Stimulated activated CD8-positive, alpha-beta memory T cell treated with anti-CD3 and anti-CD28 coated beads, Interleukin-12 subunit alpha, Interleukin-12 subunit beta, amount 100 ng/mL, for 24 hours (primary cell): ENCODE results near the gene BABAM1.
A peak's percentile ranks its signal among the peaks of the same experiment; 100 is the strongest.
"Not testable (repeated sequence)": the region's sequence is repeated elsewhere in the genome, so short reads cannot be mapped to it uniquely, and the experiment has no call there.

ENCODE experiments used
- DNase-seq: peaks from one replicate; pipeline ENCODE4 v3.0.0-alpha.2; 2020; ENCODE audit errors: extremely low read depth

Gene BABAM1

DNA sequence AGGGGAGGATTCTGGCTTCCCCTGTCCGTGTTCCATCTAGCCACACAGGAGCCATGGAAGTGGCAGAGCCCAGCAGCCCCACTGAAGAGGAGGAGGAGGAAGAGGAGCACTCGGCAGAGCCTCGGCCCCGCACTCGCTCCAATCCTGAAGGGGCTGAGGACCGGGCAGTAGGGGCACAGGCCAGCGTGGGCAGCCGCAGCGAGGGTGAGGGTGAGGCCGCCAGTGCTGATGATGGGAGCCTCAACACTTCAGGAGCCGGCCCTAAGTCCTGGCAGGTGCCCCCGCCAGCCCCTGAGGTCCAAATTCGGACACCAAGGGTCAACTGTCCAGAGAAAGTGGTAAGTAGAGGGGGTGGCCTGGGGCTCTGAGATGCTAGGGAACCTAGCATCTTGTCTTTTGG is 1.5 kb downstream of the BABAM1 start:
- DNase-seq: no peak

DNA sequence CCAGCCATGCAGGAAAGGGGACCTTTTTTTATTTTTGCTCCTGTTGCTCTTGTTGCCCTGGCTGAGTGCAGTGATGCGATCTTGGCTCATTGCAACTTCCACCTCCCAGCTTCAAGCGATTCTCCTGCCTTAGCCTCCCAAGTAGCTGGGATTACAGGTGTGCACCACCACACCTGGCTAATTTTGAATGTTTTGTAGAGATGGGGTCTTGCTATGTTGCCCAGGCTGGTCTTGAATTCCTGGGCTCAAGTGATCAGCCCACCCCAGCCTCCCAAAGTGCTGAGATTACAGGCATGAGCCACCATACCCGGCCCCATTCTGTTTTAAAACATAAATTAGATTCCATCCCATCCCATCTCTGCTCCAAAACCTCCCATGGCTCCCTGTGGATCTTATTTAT is 7.6 kb downstream of the BABAM1 start:
- DNase-seq: not testable (repeated sequence)

GRCh38 chr19:17275441-17276175 is 8.4 kb downstream of the BABAM1 start:
- DNase-seq: no peak

DNA sequence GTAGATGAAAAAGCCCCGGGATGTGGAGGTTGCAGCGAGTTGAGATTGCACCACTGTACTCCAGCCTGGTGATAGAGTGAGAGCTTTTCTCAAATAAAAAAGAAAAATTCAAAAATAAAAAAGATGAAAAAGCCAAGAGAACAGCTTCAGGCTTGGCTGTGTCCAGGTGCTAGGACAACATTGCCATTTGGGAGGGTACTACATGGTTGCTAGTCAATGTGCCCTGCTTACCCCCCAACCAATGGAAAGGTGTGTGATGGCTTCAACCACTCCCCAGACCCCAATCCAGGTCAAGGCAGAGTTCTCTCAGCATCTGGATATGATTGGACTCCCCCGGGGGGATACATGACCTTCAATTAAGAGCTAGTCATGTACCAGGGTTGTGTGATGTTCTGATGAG is 12.2 kb downstream of the BABAM1 start:
- no peak for DNase-seq

- no peak for DNase-seq
Observed at GRCh38 chr19:17281391-17282304, 14.4 kb downstream of the BABAM1 start, which contains the start of gene ANKLE1. Gene ANKLE1, plus strand, starts transcription at chr19:17281901. Its CDS starts 20 bp downstream, at chr19:17281921.

- DNase-seq: peak; percentile 42
Observed at GRCh38 chr19:17282488-17283125, 15.4 kb downstream of the BABAM1 start.

GRCh38 chr19:17283504-17283996 is 16.3 kb downstream of the BABAM1 start:
- no peak for DNase-seq

GRCh38 chr19:17285415-17286135 is 18.3 kb downstream of the BABAM1 start:
- DNase-seq: no peak

DNA sequence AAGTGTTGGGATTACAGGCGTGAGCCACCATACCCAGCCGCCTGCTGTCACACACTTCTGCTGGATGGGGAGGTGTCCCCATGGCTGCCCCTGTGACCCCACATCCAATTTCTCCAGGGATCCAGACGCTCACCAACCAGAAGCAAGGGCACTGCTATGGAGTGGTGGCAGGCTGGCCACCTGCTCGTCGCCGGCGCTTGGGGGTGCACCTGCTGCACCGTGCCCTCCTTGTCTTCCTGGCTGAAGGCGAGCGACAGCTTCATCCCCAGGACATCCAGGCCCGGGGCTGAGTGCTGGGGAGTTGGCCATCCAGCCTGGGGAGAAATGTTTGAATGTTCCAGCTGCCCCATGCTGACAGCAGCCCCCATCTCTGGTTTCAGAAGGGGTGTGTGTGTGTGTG is 19.0 kb downstream of the BABAM1 start:
- no peak for DNase-seq

- DNase-seq: no peak
Observed at GRCh38 chr19:17286752-17287151, 19.5 kb downstream of the BABAM1 start.

GRCh38 chr19:17289489-17289888 is 22.2 kb downstream of the BABAM1 start:
- no peak for DNase-seq

GRCh38 chr19:17292301-17293074 is 25.2 kb downstream of the BABAM1 start:
- no peak for DNase-seq

GRCh38 chr19:17293605-17294004 is 26.4 kb downstream of the BABAM1 start:
- no peak for DNase-seq

DNA sequence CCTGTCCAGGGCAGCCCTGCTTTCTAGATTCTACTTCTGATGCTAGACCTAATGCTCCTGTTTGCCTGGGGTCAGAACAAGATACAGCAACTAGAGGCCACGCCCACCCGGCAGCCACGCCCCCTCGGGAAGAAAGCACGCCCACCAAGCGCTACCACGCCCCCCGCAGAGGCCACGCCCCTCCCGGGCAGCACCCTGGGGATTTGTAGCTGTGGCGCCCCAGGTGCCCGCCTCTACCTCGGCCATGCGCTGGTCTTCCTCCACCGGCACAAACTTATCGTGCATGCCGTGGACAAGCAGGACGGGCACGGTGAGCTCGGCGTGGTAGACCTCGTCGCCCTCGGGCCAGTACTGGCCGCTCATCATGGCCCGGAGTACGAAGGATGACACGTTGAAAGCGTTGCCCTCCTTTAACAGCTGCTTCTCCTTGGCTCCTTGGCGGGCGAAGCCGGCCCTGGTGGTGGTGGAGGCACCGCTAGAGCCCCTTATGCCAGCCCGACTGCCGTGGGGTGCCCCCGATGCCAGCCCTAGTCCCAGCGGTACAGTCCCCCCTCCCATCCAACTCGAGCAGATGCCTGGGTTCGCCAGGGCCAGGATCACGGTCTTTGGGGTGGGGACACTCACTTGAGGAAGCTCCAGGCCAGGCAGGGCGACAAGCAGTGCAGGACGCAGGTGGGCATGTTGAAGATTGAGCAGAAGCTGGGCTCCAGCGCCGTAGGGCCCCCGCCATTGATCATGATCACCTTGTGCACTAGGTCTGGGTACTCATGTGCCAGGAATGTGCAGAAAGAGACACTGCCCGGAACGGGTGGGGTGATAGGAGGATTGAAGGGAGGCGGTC is 27.0 kb downstream of the BABAM1 start:
- DNase-seq: no peak

- DNase-seq: not testable (repeated sequence)
Observed at GRCh38 chr19:17295551-17295950, 28.3 kb downstream of the BABAM1 start.

DNA sequence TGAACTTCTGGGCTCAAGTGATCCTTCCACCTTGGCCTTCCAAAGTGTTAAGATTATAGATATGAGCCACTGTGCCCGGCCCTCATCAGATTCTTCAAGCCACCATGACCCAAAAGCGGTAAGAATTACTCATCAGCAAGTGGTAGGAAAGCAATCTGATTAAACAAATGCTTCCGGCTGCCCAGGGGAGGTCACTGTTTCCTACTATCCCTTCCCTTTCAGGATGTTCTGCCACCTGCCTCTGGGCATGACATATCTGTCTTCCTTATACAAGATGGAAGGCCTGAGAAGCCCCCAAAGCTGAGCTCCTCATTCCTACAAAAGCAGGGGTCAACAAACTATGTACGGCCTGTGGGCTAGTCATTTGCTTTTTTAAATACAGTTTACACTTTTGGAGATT is 29.0 kb downstream of the BABAM1 start:
- no peak for DNase-seq

DNA sequence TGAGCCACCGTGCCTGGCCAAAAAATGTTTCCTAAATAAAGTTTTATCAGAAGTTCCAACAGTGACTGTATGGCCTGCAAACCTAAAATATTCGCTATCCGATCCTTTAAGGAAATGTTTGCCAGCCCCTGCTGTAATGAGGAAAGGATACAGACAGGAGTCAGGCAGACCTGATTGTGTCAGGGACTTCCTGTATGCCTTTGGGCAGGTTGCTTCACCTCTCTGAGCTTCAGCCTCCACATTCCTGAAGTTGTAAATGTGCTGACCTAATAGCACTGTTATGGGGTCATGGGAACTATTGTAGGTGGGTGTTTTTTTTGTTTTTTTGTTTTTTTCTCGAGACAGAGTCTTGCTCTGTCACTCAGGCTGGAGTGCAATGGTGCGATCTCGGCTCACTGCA is 29.7 kb downstream of the BABAM1 start:
- DNase-seq: no peak

DNA sequence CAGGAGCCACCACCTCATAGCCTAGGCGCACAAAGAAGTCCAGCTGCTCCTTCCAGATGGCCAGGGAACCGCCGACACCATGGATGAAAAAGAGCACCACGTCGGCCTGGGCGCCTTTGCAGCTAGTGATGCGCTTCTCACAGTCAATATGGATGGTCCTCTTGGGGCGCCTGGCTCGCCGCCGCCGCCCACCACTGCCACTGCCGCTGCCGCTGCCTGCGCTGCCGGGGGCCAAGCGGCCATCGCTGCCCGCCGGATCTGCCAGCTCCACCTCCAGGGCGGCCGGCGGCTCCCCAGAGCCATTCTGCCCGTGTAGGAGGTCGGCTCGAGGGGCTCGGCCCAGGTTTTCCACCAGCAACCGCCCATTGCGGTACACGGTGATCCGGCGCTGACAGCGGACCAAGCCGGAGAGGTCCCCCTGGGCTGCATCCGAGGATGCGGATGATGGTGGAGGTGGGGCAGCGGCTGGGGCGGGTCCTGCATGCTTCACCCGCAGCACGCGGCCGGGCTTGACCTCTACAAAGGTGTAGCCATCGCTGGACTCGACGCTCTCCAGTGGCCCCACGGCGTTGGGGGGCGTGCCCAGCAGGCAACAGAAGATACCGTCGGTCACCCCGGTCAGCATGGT is 33.9 kb downstream of the BABAM1 start:
- no peak for DNase-seq

- no peak for DNase-seq
Observed at GRCh38 chr19:17302391-17303166, 35.3 kb downstream of the BABAM1 start.
